ENCODE results near the gene ANKFN1. TPM values are rescaled to one million over a fixed set of nuclear protein-coding genes. Genes with fewer than 3 reads are reported as not detected.

ANKFN1 gene
- total RNA-seq, 3 donors from 2014 or later = 4.1 to 12.8 (median 5.6) TPM

DNA sequence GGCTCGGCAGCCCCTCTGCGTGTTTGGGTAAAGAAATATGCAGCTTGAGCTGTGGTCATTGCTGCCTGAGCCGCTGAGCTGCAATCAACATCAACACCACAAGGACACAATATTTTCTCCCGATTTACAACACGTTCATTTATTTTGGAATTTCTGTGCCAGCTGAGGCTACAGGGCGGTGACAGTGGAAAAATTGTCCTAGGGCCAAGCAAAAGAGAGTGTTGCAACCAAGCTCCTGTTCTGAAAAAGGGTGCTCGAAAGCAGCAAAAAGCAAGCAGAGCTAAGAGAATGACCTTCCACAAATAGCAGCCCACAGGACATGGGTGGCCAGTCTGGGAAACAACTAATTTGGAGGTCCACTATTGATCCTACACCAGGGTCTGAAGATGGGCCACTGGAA lies 404.8 kb downstream of the ANKFN1 start:
- no peaks in the 10 kb centered on the region for H3K4me1 ChIP-seq
- TF ChIP-seq, protein P1, sequence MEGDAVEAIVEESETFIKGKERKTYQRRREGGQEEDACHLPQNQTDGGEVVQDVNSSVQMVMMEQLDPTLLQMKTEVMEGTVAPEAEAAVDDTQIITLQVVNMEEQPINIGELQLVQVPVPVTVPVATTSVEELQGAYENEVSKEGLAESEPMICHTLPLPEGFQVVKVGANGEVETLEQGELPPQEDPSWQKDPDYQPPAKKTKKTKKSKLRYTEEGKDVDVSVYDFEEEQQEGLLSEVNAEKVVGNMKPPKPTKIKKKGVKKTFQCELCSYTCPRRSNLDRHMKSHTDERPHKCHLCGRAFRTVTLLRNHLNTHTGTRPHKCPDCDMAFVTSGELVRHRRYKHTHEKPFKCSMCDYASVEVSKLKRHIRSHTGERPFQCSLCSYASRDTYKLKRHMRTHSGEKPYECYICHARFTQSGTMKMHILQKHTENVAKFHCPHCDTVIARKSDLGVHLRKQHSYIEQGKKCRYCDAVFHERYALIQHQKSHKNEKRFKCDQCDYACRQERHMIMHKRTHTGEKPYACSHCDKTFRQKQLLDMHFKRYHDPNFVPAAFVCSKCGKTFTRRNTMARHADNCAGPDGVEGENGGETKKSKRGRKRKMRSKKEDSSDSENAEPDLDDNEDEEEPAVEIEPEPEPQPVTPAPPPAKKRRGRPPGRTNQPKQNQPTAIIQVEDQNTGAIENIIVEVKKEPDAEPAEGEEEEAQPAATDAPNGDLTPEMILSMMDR (IDR thresholded peaks at IDR 0.05) = no peak
- TF ChIP-seq POLR2A (IDR thresholded peaks at IDR 0.05) (no peak), POLR2AphosphoS5 (IDR thresholded peaks at IDR 0.05) (no peak)
- H3K27ac ChIP-seq = no peak overlapping the region
- no peaks in the 10 kb centered on the region for H3K9me3 ChIP-seq
- no peaks in the 10 kb centered on the region for H3K27me3 ChIP-seq
- H3K36me3 ChIP-seq = no peaks in the 10 kb centered on the region
- H3K4me3 ChIP-seq = no peak overlapping the region
- intact Hi-C loops (cut with DNase I; ENCODE audit: low total_unique reads) = no loop called here
- DNase-seq (ENCODE audit: low spot score in 2 of 2) = no peak

All from breast epithelium (tissue), 4 donors.